Keratinocyte (primary cell): ENCODE measurements around the gene ARHGEF38. TPM values are rescaled to one million over a fixed set of nuclear protein-coding genes. Genes with fewer than 3 reads are reported as not detected.

Experiments
- DNase-seq: peaks from one replicate; pipeline ENCODE4 v3.0.0-alpha.2; 2011; ENCODE audit warnings: low read depth, missing footprints, low spot score
- FAIRE-seq: peaks from 2 replicates; lab custom pipeline; 2011; peaks lifted over from hg19 to GRCh38; lab: Jason Lieb, UNC
- H2AFZ ChIP-seq: 2 replicates; pipeline ENCODE4 v1.6.0; 2012; ENCODE audit warnings: low read length, control low read depth, inconsistent platforms; ENCODE audit not compliant: control insufficient read depth
- H3K27ac ChIP-seq: 2 replicates; pipeline ENCODE4 v1.5.1; 2011; ENCODE audit warnings: low read length; ENCODE audit not compliant: control insufficient read depth, insufficient read depth
- H3K27me3 ChIP-seq: 3 replicates; pipeline ENCODE4 v1.6.0; 2011; ENCODE audit warnings: low read length; ENCODE audit not compliant: control insufficient read depth, insufficient read depth; ENCODE audit errors: extremely low read depth
- H3K36me3 ChIP-seq, 2 experiments: 2 replicates in 1 of 2; 3 replicates in 1 of 2; pipeline ENCODE4 v1.5.1; 2011; ENCODE audit warnings: low read length in 2 of 2, mild to moderate bottlenecking in 1 of 2; ENCODE audit not compliant: control insufficient read depth in 2 of 2, insufficient read depth in 2 of 2; ENCODE audit errors: extremely low read depth in 1 of 2
- H3K4me1 ChIP-seq: 3 replicates; pipeline ENCODE4 v1.5.1; 2011; ENCODE audit warnings: low read length; ENCODE audit not compliant: control insufficient read depth, insufficient read depth; ENCODE audit errors: extremely low read depth
- H3K4me2 ChIP-seq: 3 replicates; pipeline ENCODE4 v1.6.0; 2011; ENCODE audit warnings: low read depth, low read length; ENCODE audit not compliant: control insufficient read depth, insufficient read depth; ENCODE audit errors: extremely low read depth
- H3K4me3 ChIP-seq, 3 experiments: fragments of 200-600 bp in 1 of 3; sonication (generic) in 1 of 3; 2 replicates in 2 of 3; 3 replicates in 1 of 3; pipeline ENCODE4 v1.5.1; 2011 to 2016; ENCODE audit warnings: low read length in 3 of 3, mild to moderate bottlenecking in 3 of 3, control low read depth in 2 of 3, inconsistent platforms in 1 of 3, low read depth in 1 of 3, mixed read lengths in 1 of 3, mixed run types in 1 of 3, moderate library complexity in 1 of 3; ENCODE audit not compliant: control insufficient read depth in 2 of 3, insufficient read depth in 2 of 3; ENCODE audit errors: extremely low read depth in 1 of 3
- H3K79me2 ChIP-seq: 2 replicates; pipeline ENCODE4 v1.6.0; 2012; ENCODE audit warnings: low read length; ENCODE audit not compliant: control insufficient read depth, insufficient read depth
- H3K9ac ChIP-seq: 3 replicates; pipeline ENCODE4 v1.6.0; 2011; ENCODE audit warnings: low read length; ENCODE audit not compliant: control insufficient read depth, insufficient read depth; ENCODE audit errors: extremely low read depth
- H3K9me1 ChIP-seq: 3 replicates; pipeline ENCODE4 v1.6.0; 2011; ENCODE audit warnings: low read length; ENCODE audit not compliant: control insufficient read depth, insufficient read depth; ENCODE audit errors: extremely low read depth
- H3K9me3 ChIP-seq: 2 replicates; pipeline ENCODE4 v1.5.1; 2012; ENCODE audit warnings: low read depth, low read length; ENCODE audit not compliant: control insufficient read depth
- H4K20me1 ChIP-seq: 3 replicates; pipeline ENCODE4 v1.6.0; 2011; ENCODE audit warnings: low read length; ENCODE audit not compliant: control insufficient read depth, insufficient read depth; ENCODE audit errors: extremely low read depth
- CTCF ChIP-seq, 3 experiments: IDR thresholded peaks in 1 of 3; conservative IDR thresholded peaks in 1 of 3; optimal IDR thresholded peaks in 1 of 3; 2 replicates in 2 of 3; 3 replicates in 1 of 3; pipeline versions ENCODE3 to v1.5.1; 2011; ENCODE audit warnings: low read length in 3 of 3, mild to moderate bottlenecking in 3 of 3, moderate library complexity in 2 of 3, control low read depth in 1 of 3, inconsistent platforms in 1 of 3; ENCODE audit not compliant: insufficient read depth in 2 of 3; ENCODE audit errors: extremely low read depth in 1 of 3
- EZH2 ChIP-seq: IDR thresholded peaks from one replicate; pipeline ENCODE4 v1.6.1; 2012; ENCODE audit warnings: inconsistent platforms, mild to moderate bottlenecking, low read length, moderate library complexity
- dilution Hi-C: fragments of 300-500 bp; cut with MboI; formaldehyde crosslinking; loops from one replicate; pipeline ENCODE4 v1.7.0; 2020; ENCODE audit warnings: low sequenced_read_pairs; ENCODE audit not compliant: extremely low pct_ligation_motif_present
- polyA minus RNA-seq, 3 experiments: library from RNA; depleted of rRNA, polyadenylated mRNA; stranded (reverse); fragments of >200 nt; gene quantifications; 1 replicate in 1 of 3; 2 replicates in 1 of 3; 3 replicates in 1 of 3; pipeline ENCODE4 v1.2.3, GENCODE V29; 2011
- polyA plus RNA-seq, 5 experiments: library from polyadenylated mRNA; depleted of rRNA in 3 of 5; stranded (reverse) in 3 of 5; stranded (forward) in 1 of 5; unstranded in 1 of 5; fragments of >200 nt; gene quantifications; 1 replicate in 1 of 5; 2 replicates in 3 of 5; 3 replicates in 1 of 5; pipeline versions ENCODE4 v1.2.1 to v1.2.3, GENCODE V29; 2011 to 2012; ENCODE audit warnings: missing spikeins in 2 of 5, low read depth in 1 of 5, low replicate concordance in 1 of 5

Gene ARHGEF38
- polyA plus RNA-seq (0.01 to 0.09 TPM in 2 of 3 replicates, not detected in the other), polyA minus RNA-seq (0.03 TPM in 1 of 3 replicates, not detected in the others)
- polyA plus RNA-seq (2011; ENCODE audit: low read depth): not detected
- not detected in 2 replicates for polyA plus RNA-seq (2011; cell fraction: cytosol; rRNA removed)
- 0.04 and 0.05 TPM in 2 replicates for polyA plus RNA-seq (2011; cell fraction: nucleus; rRNA removed)
- not detected in 2 replicates for polyA plus RNA-seq (2012; ENCODE audit: low replicate concordance)
- not detected for polyA minus RNA-seq (2011; cell fraction: cytosol; rRNA and poly(A)+ RNA removed)
- polyA minus RNA-seq (2011; cell fraction: nucleus; rRNA and poly(A)+ RNA removed): not detected in 2 replicates

GRCh38 chr4:105551965-105552746 lies at the start of gene ARHGEF38:
Gene ARHGEF38, plus strand, starts transcription at chr4:105552620. Its CDS starts 146 bp downstream, at chr4:105552766.
- Histone ChIP-seq H3K27ac (peak within 1 kb of the TSS; percentile 32), H3K79me2 (no peaks in the 10 kb centered on the region), H3K27me3 (no peaks in the 10 kb centered on the region), H2AFZ (peak within 1 kb of the TSS; percentile 38), H4K20me1 (no peaks in the 10 kb centered on the region), H3K4me2 (peak within 1 kb of the TSS; percentile 78), H3K4me1 (peaks cover 30% of the 10 kb centered on the region), H3K9ac (peak within 1 kb of the TSS; percentile 52), H3K9me1 (no peaks in the 10 kb centered on the region), H3K9me3 (no peaks in the 10 kb centered on the region), H3K36me3 (no peaks in the 10 kb centered on the region), H3K4me3 (peak within 1 kb of the TSS in 1 of 3 experiments; percentile 21)
- TF ChIP-seq EZH2 (no peak), CTCF (optimal IDR thresholded peaks at IDR 0.05 in 1 of 3, IDR thresholded peaks at IDR 0.05 in 1 of 3, conservative IDR thresholded peaks at IDR 0.05 in 1 of 3; ENCODE audit: extremely low read depth in 1 of 3, insufficient read depth in 2 of 3, low read length in 3 of 3) (no peak)
- dilution Hi-C loops: no loop called here
- no peak for DNase-seq
- FAIRE-seq: peak; percentile 81

- Histone ChIP-seq H3K27ac (no peak overlapping the region), H4K20me1 (no peaks in the 10 kb centered on the region), H3K9ac (no peak overlapping the region), H3K9me1 (no peaks in the 10 kb centered on the region), H3K4me1 (no peaks in the 10 kb centered on the region), H3K79me2 (no peaks in the 10 kb centered on the region), H2AFZ (no peak overlapping the region), H3K4me2 (no peak overlapping the region), H3K36me3 (no peaks in the 10 kb centered on the region), H3K27me3 (no peaks in the 10 kb centered on the region), H3K4me3 (no peak overlapping the region), H3K9me3 (no peaks in the 10 kb centered on the region)
- DNase-seq (no peak), FAIRE-seq (no peak)
- TF ChIP-seq EZH2 (no peak), CTCF (optimal IDR thresholded peaks at IDR 0.05 in 1 of 3, IDR thresholded peaks at IDR 0.05 in 1 of 3, conservative IDR thresholded peaks at IDR 0.05 in 1 of 3; ENCODE audit: extremely low read depth in 1 of 3, insufficient read depth in 2 of 3, low read length in 3 of 3) (no peak)
- dilution Hi-C loops: no loop called here
Observed at GRCh38 chr4:105503484-105503883, 48.9 kb upstream of the ARHGEF38 start.
